NB4 (cell line): ENCODE results near the gene TOM1L2.

Source experiments
- CTCF ChIP-seq: IDR thresholded peaks from one replicate; pipeline ENCODE4 v1.5.1; 2012; ENCODE audit warnings: low read depth, low read length
- POLR2A ChIP-seq: IDR thresholded peaks from 2 replicates; pipeline ENCODE4 v1.6.1; 2011; ENCODE audit warnings: mild to moderate bottlenecking; ENCODE audit not compliant: insufficient read length; ENCODE audit errors: extremely low read depth

DNA sequence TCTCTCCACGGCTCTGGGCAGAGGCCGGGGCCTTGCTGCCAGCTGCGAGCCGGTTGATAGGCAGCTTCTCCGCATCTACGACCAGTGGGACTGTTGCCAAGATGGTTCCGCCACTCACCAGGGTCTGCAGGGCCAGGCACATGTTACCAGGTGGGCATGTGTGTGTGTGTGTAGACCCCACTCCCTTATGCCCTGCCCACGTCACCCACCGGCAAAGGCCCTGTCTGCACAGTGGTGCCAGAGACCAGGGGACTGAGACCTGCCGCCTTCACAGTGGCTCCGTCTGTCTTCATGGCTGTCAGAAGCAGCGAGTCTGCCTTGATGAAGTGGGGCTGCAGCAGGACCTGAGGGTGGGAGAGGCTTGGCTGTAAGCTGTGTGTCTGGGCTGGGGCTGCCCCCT lies 153.1 kb downstream of the TOM1L2 start:
- no peak for TF ChIP-seq CTCF
- no peak for TF ChIP-seq POLR2A
